HG03135 (cell line): ENCODE data around the gene TTC28.
"Not testable (repeated sequence)": the region's sequence is repeated elsewhere in the genome, so short reads cannot be mapped to it uniquely, and the experiment has no call there.

Source experiments
- ATAC-seq: cut with Tn5 transposase; IDR thresholded peaks from one replicate; pipeline ENCODE4 v1.9.1; 2021; ENCODE audit warnings: mild to moderate bottlenecking, moderate library complexity; ENCODE audit not compliant: unreplicated experiment

The TTC28 gene

DNA sequence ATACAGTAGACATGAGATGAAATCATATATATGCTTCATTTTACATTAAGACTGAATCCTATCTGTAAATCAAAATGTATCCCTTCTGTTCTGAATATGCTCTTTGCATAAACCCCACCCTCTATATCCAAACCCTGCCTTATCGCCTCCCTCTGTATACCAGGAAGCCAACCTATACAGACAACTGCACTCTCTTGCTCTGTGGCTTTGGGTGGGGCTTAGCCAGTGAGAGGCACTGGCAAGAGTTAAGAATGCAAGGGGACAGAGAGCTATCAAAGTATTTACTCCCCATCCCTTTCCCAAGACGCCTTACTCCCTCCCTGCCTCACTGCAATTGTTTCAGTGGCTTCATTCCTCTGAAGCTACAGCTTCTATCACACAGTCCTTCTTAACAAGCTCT, 309.8 kb downstream of the TTC28 start:
- no peak for ATAC-seq

DNA sequence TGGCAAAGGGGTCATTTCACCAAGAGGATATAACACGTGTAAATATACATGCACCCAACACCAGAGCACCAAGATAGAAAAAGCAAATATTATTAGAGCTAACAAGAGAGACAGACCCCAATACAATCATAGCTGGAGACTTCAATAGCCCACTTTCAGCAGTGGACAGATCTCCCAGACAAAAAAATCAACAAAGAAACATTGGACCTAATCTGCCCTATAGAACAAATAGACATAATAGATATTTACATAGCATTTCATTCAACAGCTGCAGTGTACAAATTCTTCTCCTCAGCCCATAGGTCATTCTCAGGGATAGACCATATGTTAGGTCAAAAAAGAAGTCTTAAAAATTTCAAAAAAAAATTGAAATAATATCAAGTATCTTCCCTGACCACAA, 312.8 kb downstream of the TTC28 start:
- no peak for ATAC-seq

DNA sequence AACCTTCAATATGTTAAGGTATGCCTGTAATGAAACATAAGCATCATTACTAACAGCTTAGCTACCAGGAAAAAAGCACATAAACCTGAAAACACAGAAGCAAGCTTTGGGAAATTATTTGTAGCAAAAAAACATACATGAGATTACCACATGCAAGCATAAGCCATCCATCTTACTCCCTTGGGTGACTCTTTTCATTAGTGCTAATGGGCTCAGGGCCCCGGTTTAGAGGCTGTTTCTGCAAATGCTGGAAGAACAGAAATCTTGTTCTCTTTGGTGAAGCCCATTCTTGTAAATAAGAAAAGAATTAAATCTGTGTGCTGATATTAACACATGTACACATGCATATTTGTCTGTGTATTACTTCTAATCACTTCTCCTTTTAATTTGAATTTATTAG, 314.3 kb downstream of the TTC28 start:
- no peak for ATAC-seq

DNA sequence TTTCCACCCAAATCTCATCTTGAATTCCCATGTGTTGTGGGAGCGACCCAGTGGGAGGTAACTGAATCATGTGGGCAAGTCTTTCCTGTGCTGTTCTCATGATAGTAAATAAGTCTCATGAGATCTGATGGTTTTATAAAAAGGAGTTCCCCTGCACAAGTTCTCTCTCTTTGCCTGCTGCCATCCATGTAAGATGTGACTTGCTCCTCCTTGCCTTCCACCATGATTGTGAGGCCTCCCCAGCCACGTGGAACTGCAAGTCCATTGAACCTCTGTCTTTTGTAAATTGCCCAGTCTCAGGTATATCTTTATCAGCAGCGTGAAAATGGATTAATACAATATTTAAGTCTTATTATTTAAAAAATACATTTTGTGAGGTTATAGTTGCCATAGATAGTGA, 315.5 kb downstream of the TTC28 start:
- ATAC-seq = not testable (repeated sequence)

DNA sequence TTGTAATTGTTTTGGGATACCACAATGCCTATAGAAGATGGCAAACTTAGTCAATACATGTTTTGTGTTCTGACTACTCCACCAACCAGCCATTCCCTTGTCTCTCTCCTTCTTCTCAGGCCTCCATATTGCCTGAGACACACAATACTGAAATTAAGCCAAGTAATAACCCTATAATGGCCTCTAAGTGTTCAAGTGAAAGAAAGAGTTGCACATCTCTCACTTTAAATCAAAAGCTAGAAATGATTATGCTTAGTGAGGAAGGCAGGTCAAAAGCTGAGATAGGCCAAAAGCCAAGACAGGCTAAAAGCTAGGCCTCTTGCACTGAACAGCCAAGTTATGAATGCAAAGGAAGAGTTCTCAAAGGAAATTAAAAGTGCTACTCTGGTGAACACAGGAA, 318.7 kb downstream of the TTC28 start:
- no peak for ATAC-seq

DNA sequence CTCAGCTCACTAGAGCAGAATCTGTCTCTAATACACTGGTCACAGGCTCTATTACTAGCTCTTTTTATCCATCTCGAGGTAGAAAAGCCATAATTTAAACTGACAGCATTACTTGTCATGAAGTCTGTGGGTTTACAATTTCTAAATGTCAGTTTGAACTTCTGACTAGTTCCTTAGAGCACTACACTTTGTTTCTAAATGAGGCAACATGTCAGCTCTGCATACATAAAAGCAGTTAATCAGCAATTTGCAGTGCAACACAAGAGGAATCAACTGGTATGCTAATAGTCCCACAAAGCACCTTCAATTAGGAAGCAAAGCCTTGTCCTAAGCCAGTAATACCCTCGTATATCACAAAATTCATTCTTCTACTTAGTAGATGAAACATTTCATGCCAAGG, 321.3 kb downstream of the TTC28 start:
- no peak for ATAC-seq

DNA sequence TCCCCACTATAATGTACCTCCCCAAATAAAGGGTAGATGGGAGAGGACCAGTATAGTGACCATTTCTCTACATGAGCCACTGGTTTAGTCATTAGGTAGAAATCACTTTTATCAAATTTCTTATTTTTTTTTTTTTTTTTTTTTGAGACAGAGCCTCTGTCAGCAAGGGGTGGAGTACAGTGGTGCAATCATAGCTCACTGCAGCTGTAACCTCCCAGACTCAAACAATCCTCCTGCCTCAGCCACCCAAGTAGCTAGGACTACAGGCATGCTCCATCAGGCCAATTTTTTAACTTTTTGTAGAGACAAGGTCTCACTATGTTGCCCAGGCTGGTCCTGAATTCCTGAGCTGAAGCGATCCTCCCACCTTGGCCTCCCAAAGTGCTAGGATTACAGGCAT, 322.4 kb downstream of the TTC28 start:
- ATAC-seq = no peak

DNA sequence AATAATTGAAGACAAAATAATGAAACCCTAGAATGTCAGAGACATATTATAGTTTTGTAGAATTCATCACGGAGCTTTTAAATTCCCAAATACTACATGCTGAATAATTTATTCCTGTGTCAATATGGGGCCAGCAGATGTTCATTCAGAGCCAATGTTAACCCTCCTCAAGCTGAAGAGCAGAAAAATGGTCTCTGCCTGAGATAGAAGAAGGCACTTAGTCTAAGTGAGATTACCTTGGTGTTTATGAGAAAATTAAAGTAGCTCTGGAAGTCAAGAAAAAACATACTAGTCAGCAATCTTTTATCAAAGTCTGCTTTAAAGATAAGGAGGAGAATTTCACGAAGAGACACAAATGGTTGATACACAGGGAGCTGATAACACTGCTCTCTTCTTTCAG, 328.2 kb downstream of the TTC28 start:
- no peak for ATAC-seq

DNA sequence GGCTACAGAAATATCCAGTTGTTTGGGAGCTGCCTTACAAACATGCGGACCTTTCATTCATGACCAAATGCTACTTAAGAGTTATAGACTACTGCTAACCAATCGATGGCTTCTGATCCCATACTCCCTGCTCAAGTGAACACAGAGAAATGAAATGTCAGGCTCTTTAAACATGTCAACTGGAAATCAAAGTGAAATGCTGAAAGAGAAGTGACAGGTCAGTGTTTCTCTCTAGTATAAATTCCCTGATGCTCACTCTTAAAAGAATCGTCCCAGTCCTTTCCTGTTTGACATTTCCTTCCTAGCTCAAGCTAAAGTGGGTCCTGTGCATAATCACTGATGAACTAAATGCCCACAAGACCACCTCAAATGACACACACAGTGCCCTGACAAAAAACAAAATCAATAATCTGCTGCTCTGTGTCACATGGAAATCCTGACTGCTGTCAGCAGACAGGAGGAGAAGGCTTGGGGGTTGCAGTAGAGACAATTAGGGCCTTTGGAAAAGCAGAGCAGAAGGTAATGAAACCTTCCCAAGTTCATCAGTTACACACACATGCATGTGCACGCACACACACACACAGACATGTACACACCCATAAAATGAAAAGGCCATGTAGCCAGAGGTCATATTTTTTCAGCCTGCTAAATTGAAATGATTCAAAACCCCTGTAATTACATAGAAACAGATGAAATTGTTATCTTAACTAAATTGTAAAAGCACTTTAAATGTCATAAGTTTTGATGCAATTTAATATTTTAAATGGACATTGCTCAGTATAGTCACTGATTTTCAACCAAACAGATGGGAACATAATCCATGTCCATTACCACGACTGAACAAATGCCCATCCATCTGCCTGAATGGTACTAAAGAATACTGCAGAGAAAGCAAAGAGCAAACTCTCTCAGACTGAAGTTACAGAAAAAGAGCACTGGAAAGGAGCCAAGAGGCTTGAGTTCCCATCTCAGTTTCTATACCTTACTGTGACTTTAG, 330.7 kb downstream of the TTC28 start:
- ATAC-seq = no peak

DNA sequence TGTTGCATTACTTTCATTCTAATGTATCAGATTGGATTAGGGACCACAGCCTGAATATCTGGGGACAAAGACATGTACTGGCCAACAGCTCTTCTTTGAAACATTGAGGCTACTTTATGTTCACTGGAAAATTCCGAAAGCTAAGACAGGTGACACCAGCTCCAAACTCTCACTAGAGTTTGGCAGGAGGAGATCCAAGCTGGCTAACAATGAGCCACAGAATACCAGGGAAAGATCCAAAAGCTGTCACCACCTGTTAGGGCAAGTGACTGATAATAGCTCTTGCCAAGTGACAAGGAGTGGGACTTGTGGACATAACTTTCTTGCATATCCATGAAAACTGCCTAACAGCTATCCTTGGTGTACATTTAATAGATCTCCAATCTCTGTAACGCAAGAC, 333.3 kb downstream of the TTC28 start:
- ATAC-seq = no peak

DNA sequence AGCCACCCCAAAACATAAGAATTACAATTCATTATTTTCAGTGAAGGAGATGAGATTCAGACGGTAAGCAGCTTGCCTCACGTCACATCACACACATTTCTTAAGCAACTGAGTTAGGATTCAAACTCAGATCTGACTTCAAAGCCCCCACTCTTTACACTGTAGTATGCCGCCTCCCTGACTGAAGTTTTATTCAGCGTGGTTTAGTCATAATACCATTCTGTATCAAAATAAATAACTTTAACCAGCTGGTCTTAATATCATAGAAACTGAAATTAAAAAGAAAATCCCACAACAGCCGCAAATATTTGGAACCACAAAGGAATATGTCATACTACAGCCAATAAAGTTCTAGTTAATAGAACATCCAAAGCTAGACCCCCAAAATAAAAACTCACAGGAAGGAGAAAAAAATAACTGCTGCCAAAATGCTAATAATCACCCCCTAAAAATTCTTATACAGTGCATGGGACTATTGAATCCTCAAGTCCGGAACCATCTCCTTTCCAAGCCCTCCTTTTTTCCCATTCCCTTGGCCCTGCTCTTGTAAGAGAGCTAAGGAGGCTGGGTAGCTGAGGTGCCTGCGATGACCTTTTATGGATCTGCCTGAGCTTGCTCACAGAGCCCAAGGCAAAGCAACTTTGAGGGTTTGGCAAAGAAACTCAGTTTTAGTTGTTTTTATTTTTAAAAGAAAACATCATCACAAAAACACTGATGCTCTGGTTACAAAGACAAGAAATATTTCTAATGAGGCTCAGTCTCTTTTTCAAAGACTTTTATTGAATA, 334.5 kb downstream of the TTC28 start:
- no peak for ATAC-seq

DNA sequence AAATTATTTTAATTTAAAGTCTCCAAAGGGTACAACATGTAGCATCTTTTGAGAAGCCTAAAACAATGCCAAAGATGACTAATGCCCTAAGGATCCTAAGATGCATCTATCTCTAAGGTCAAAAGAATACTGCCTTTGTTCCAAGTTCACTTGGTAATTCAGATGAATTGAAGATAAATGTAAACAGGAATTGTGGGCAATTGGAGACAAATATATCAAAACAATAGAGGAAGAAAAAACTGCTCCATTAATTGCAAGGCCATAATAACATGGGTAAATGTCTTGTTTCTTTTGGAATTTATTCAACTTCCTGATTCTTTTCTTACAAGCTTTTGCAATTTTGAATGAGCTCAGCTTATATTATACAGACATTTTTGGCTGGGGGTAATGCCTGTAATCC, 338.6 kb downstream of the TTC28 start:
- ATAC-seq = no peak

DNA sequence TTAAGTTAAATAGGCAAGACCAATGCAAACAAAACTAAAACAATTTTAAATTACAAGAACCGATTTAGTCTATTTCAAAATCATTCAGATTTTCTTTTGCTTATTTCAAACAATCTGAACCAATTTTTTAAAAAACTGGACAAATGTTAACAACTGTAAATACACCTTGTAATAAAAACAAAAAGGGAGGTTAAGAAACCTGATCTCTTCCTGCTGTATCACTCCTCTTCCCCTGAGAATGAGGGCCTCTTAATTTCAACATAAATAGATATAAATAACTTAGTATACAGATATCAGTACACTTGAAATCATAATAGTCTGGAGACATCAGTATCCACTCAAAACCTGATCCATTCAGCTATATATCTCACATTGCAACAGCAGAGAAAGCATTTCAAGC, 346.6 kb downstream of the TTC28 start:
- ATAC-seq = no peak

DNA sequence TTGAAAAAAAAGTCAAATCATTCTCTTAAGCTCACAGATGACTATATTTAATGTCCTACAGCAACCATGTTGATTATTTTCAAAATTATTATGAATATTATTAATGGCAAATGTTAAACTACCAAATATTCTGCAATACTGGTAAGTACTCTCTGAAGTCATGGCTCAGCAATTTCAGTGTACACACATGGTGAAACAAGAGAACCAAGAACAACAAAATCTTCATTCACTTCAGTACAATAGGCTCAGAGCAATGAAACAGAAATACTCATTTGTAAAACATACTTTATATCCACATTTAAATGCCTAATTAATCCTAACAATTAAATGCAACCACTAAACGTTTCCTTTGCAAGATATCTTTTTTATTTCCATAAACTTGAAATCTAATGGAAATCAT, 347.2 kb downstream of the TTC28 start:
- no peak for ATAC-seq

DNA sequence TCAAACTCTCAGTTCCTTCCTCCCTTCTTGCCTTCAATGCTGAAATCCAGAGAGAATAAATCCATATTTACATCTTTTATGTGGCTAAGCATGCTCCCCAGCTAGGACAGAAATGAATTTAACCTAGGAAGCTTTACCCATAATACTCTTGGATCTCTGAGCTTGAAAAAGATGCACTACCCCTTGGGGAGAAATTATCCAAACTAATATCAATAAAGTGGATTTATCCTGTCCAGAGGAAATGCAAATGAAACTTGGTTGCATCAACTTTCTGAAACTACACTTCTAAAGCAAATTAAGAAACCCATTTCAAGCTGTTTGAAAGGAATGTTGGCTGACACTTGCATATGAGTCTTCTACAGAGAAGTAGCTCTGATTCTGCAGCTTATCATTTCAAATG, 347.9 kb downstream of the TTC28 start:
- no peak for ATAC-seq

DNA sequence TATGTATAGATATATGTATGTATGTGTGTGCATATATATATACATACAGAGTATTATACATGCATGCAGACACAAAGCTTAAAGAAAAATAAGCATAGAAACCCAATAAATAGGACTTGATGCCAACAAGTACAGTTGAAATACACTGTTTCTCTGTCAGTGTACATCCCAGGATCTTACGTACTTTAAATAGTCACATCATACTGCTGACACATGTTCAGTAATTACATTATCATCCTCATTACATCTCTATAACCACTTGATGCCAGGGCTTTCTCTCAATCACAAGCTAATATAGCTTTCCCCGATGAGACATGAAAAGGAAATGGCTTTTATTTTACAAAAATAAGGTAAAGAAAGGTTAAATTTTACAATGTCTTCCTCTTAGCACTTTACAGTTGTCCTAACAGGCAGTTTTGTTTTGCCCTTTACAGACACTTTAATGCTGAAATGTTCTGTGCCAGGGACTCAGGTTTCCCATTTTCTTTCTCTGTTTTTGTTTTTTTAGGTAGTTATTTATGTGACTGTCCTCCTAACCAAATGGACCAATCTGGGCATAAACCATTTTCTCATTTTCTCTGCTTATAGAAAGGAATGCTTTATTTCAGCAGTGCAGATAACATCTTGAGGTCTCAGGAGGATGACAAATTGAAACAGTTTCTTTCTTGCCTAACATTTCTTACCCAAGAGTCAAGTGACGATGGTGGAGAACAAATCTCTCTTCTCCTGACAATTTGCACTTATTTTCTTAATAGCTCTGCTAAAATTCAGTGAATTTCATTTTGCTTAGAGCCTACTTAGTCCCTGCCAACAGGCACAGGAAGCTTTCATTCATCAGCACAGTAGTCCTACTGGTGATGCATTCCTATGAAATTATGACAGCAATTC, 350.2 kb downstream of the TTC28 start:
- ATAC-seq = no peak

DNA sequence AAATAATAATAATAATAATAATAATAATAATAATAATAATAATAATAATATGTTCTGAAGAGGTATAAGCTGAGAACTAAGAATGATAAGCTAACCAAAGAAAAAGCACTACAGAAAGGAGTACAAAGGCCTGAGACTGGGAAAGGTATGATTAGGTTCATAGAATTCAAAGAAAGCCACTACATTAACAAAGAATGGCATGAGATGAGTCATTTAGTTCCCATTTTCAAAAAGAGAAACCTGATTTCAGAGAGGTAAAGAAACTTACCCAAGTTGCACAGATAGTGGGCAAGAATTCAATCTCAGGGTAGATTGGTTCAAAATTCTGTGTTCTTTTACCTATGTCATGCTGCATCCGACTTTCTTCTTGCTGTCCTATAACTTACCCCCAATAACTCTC, 350.9 kb downstream of the TTC28 start:
- ATAC-seq = no peak

DNA sequence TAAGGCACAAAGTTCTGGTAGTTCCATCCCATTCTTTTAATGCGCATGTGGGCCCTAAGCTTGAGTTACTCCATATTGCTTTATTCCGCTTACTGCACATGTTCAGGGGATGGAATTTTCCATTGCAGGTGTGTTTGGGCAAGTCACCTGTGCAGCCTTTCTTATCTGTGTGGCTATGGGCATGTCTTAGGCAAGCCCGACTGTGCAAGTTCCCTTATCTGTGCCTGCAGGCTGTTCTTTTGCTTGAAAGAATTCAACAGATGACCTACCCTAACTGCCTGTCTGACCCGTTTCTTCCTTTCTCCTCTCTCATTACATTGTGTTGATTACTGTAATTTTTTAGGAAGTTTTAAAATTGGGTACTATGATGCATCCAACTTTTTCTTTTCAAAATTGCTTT, 363.6 kb downstream of the TTC28 start:
- no peak for ATAC-seq

DNA sequence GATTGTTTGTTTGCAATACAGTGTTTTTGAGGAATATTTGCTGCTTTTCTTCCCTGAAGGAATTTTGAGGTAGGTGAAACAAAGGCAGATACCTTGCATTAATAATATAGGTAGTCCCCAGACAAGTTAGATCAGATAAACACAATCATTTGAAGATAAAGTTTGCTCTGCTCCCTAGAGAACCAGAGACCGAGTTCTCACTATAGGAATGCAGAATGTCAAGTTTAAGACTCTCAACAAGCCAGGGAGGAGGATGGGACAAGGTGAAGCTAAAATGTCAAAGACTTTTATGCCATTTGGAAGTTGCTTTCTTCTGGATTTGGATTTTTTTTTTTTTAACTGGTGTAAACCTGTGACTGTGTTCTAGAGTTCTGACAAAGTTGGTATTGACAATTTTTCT, 364.7 kb downstream of the TTC28 start:
- ATAC-seq = no peak

DNA sequence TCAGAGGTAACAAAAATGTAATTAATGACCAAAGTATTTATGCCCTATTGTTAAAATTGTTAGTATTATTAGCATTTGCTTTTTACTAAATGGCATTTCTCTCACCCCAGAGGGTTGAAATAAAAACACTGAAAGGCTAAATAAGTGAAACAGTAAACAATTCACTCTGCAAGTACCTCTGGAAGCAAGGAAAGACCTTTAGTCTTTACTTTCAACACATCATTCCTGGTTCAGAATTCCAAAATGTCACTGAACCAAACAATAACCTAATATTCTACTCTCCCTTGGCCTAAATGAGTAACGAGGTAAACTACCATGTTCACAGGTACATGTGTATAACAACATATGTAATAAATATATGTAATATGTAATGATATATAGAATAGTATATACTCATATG, 369.3 kb downstream of the TTC28 start:
- no peak for ATAC-seq

DNA sequence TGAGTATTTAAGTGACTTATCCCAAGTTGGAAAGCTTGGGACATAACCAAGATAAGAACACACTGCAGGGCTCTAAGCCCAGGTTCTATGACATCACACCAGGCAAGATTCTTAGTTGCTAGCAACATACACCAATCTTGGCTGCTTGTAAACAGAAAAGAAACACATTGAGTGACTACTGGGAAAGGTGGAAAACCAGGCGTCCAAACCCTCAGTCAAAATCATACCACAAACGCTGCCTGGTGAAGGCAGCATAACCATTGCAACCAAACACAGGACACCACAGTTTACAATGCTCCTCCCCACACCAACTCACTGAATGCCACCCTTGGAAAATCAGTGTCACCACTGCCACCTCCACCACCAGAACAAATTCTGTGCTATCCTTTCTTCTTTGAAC, 379.9 kb downstream of the TTC28 start:
- ATAC-seq = no peak
